Central memory CD8-positive, alpha-beta T cell (primary cell): ENCODE results near the gene STX7.

Experiments
- ATAC-seq: fragments of 150-1000 bp; cut with Tn5 transposase; replicated peaks from 2 replicates; pipeline ENCODE4 v1.10.0; 2022; ENCODE audit warnings: mild to moderate bottlenecking, moderate FRiP score, moderate number of reproducible peaks; ENCODE audit not compliant: poor library complexity, severe bottlenecking; ENCODE audit errors: extremely low read depth
- DNase-seq, 2 donors: peaks; one replicate each; pipeline ENCODE4 v3.0.0; 2021; ENCODE audit warnings: low spot score in 2 of 2
- H3K27ac Mint-ChIP-seq: one replicate; pipeline ENCODE4 v1.8.0; 2022; ENCODE audit warnings: low read depth, mild to moderate bottlenecking, moderate library complexity, mixed read lengths
- H3K27me3 Mint-ChIP-seq: one replicate; pipeline ENCODE4 v1.8.0; 2022; ENCODE audit warnings: mixed read lengths
- H3K36me3 Mint-ChIP-seq: one replicate; pipeline ENCODE4 v1.8.0; 2022; ENCODE audit warnings: mild to moderate bottlenecking, moderate library complexity, mixed read lengths; ENCODE audit not compliant: insufficient read depth
- H3K4me1 Mint-ChIP-seq: one replicate; pipeline ENCODE4 v1.8.0; 2022; ENCODE audit warnings: mixed read lengths
- H3K4me3 Mint-ChIP-seq: one replicate; pipeline ENCODE4 v1.8.0; 2022; ENCODE audit warnings: mild to moderate bottlenecking, moderate library complexity, mixed read lengths
- H3K9me3 Mint-ChIP-seq: one replicate; pipeline ENCODE4 v1.8.0; 2022; ENCODE audit warnings: mixed read lengths

STX7 gene

GRCh38 chr6:132482581-132482980 lies 30.3 kb downstream of the STX7 start:
- DNase-seq, result no peak
- H3K4me3 Mint-ChIP-seq, result no peak overlapping the region
- H3K36me3 Mint-ChIP-seq, result peaks cover 3% of the 10 kb centered on the region
- ATAC-seq, result no peak
- H3K4me1 Mint-ChIP-seq, result peaks cover 23% of the 10 kb centered on the region
- no peak overlapping the region for H3K27ac Mint-ChIP-seq
- H3K27me3 Mint-ChIP-seq, result no peaks in the 10 kb centered on the region
- no peaks in the 10 kb centered on the region for H3K9me3 Mint-ChIP-seq

GRCh38 chr6:132481189-132481588 lies 31.7 kb downstream of the STX7 start:
- H3K4me1 Mint-ChIP-seq, result peaks cover 24% of the 10 kb centered on the region
- no peak for ATAC-seq
- no peak overlapping the region for H3K4me3 Mint-ChIP-seq
- H3K36me3 Mint-ChIP-seq, result peaks cover 2% of the 10 kb centered on the region
- H3K27me3 Mint-ChIP-seq, result no peaks in the 10 kb centered on the region
- DNase-seq, result no peak
- no peaks in the 10 kb centered on the region for H3K9me3 Mint-ChIP-seq
- H3K27ac Mint-ChIP-seq, result no peak overlapping the region

- Mint-ChIP-seq H3K4me1 (peaks cover 24% of the 10 kb centered on the region), H3K27ac (no peak overlapping the region), H3K4me3 (no peak overlapping the region), H3K27me3 (no peaks in the 10 kb centered on the region), H3K36me3 (peaks cover 3% of the 10 kb centered on the region), H3K9me3 (no peaks in the 10 kb centered on the region)
- no peak for DNase-seq
- ATAC-seq, result no peak
Observed at GRCh38 chr6:132479131-132479530, 33.8 kb downstream of the STX7 start.

GRCh38 chr6:132478674-132479073 lies 34.2 kb downstream of the STX7 start:
- H3K36me3 Mint-ChIP-seq, result peaks cover 3% of the 10 kb centered on the region
- ATAC-seq (no peak), DNase-seq (no peak)
- H3K9me3 Mint-ChIP-seq, result no peaks in the 10 kb centered on the region
- no peak overlapping the region for H3K4me3 Mint-ChIP-seq
- no peak overlapping the region for H3K27ac Mint-ChIP-seq
- H3K27me3 Mint-ChIP-seq, result no peaks in the 10 kb centered on the region
- H3K4me1 Mint-ChIP-seq, result peaks cover 24% of the 10 kb centered on the region

- H3K4me1 Mint-ChIP-seq, result peaks cover 24% of the 10 kb centered on the region
- no peak overlapping the region for H3K4me3 Mint-ChIP-seq
- DNase-seq, result no peak
- H3K9me3 Mint-ChIP-seq, result no peaks in the 10 kb centered on the region
- no peak overlapping the region for H3K27ac Mint-ChIP-seq
- H3K36me3 Mint-ChIP-seq, result peaks cover 3% of the 10 kb centered on the region
- H3K27me3 Mint-ChIP-seq, result no peaks in the 10 kb centered on the region
- ATAC-seq, result no peak
Observed at GRCh38 chr6:132478266-132478665, 34.6 kb downstream of the STX7 start.

- DNase-seq (no peak), ATAC-seq (no peak)
- Mint-ChIP-seq H3K27me3 (no peaks in the 10 kb centered on the region), H3K36me3 (peaks cover 7% of the 10 kb centered on the region), H3K27ac (no peak overlapping the region), H3K4me3 (no peak overlapping the region), H3K4me1 (peaks cover 24% of the 10 kb centered on the region), H3K9me3 (no peaks in the 10 kb centered on the region)
Observed at GRCh38 chr6:132476688-132477087, 36.2 kb downstream of the STX7 start.

GRCh38 chr6:132475925-132476324 lies 37.0 kb downstream of the STX7 start:
- Mint-ChIP-seq H3K36me3 (peaks cover 10% of the 10 kb centered on the region), H3K4me3 (no peak overlapping the region), H3K27ac (no peak overlapping the region), H3K27me3 (no peaks in the 10 kb centered on the region), H3K4me1 (peaks cover 24% of the 10 kb centered on the region), H3K9me3 (no peaks in the 10 kb centered on the region)
- ATAC-seq, result no peak
- DNase-seq, result no peak

GRCh38 chr6:132471787-132472186 lies 41.1 kb downstream of the STX7 start:
- Mint-ChIP-seq H3K36me3 (peaks cover 13% of the 10 kb centered on the region), H3K27me3 (no peaks in the 10 kb centered on the region), H3K4me1 (no peaks in the 10 kb centered on the region), H3K4me3 (no peak overlapping the region), H3K9me3 (no peaks in the 10 kb centered on the region), H3K27ac (no peak overlapping the region)
- DNase-seq (no peak), ATAC-seq (no peak)

- H3K4me1 Mint-ChIP-seq, result no peaks in the 10 kb centered on the region
- no peaks in the 10 kb centered on the region for H3K9me3 Mint-ChIP-seq
- DNase-seq (no peak), ATAC-seq (no peak)
- H3K4me3 Mint-ChIP-seq, result no peak overlapping the region
- peaks cover 23% of the 10 kb centered on the region for H3K36me3 Mint-ChIP-seq
- H3K27ac Mint-ChIP-seq, result no peak overlapping the region
- H3K27me3 Mint-ChIP-seq, result no peaks in the 10 kb centered on the region
Observed at GRCh38 chr6:132466952-132467351, 46.0 kb downstream of the STX7 start.

- H3K4me1 Mint-ChIP-seq, result no peaks in the 10 kb centered on the region
- no peaks in the 10 kb centered on the region for H3K9me3 Mint-ChIP-seq
- no peak for DNase-seq
- no peak for ATAC-seq
- no peaks in the 10 kb centered on the region for H3K27me3 Mint-ChIP-seq
- H3K27ac Mint-ChIP-seq, result no peak overlapping the region
- no peak overlapping the region for H3K4me3 Mint-ChIP-seq
- H3K36me3 Mint-ChIP-seq, result peaks cover 28% of the 10 kb centered on the region
Observed at GRCh38 chr6:132465530-132466485, 47.1 kb downstream of the STX7 start.

- no peaks in the 10 kb centered on the region for H3K9me3 Mint-ChIP-seq
- peaks cover 28% of the 10 kb centered on the region for H3K36me3 Mint-ChIP-seq
- no peak for ATAC-seq
- no peak overlapping the region for H3K4me3 Mint-ChIP-seq
- H3K4me1 Mint-ChIP-seq, result no peaks in the 10 kb centered on the region
- H3K27ac Mint-ChIP-seq, result no peak overlapping the region
- H3K27me3 Mint-ChIP-seq, result no peaks in the 10 kb centered on the region
- no peak for DNase-seq
Observed at GRCh38 chr6:132464538-132465256, 48.2 kb downstream of the STX7 start.

- DNase-seq, result no peak
- no peak overlapping the region for H3K27ac Mint-ChIP-seq
- no peaks in the 10 kb centered on the region for H3K27me3 Mint-ChIP-seq
- H3K9me3 Mint-ChIP-seq, result no peaks in the 10 kb centered on the region
- H3K4me1 Mint-ChIP-seq, result no peaks in the 10 kb centered on the region
- no peak for ATAC-seq
- no peak overlapping the region for H3K4me3 Mint-ChIP-seq
- H3K36me3 Mint-ChIP-seq, result peaks cover 45% of the 10 kb centered on the region
Observed at GRCh38 chr6:132461958-132462357, 51.0 kb downstream of the STX7 start.

- no peaks in the 10 kb centered on the region for H3K9me3 Mint-ChIP-seq
- ATAC-seq (no peak), DNase-seq (no peak)
- H3K4me1 Mint-ChIP-seq, result no peaks in the 10 kb centered on the region
- H3K4me3 Mint-ChIP-seq, result no peak overlapping the region
- peaks cover 49% of the 10 kb centered on the region for H3K36me3 Mint-ChIP-seq
- no peaks in the 10 kb centered on the region for H3K27me3 Mint-ChIP-seq
- H3K27ac Mint-ChIP-seq, result no peak overlapping the region
Observed at GRCh38 chr6:132459605-132459952, 53.3 kb downstream of the STX7 start.
